ENCODE measurements around the gene PRTN3.
"Not testable (repeated sequence)": the region's sequence is repeated elsewhere in the genome, so short reads cannot be mapped to it uniquely, and the experiment has no call there.

Gene PRTN3

DNA sequence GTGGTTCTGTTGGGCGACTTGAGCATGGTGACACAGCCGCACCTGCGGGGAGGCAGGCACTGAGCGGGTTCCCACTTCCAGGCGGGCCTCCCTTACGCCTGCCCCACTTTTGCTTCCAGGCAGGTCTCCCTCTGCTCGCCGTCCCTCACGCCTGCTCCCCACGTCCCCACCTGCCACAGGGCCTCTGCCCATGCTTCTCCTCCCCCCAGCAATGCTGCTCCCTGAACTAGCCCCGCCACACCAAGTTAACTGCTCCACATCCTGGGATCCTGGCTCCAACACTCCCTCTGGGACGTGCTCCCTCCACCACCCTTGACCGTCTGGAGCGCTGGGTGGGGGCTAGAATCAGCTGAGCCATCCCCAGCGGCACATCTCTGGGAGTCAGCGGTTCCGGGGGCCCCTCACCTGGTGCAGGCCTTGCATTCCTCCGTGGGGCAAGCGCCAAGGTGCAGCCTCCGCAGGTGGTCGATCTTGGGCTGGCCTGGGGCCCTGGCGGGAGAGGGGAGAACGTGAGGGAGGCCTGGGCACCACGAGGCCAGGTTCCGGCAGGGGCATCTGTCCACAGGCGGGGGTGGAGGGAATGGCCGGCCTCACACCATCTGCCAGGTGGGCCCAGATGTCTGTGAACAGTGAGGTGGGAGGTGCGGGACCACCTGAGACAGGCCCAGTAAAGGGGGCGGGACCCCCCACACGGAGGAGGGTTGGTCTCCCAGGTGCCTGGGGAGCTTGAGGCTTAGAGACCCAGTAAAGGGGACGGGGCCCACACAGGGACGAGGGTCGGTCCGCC is 27.9 kb downstream of the PRTN3 start:
- DNase-seq, result no peak

DNA sequence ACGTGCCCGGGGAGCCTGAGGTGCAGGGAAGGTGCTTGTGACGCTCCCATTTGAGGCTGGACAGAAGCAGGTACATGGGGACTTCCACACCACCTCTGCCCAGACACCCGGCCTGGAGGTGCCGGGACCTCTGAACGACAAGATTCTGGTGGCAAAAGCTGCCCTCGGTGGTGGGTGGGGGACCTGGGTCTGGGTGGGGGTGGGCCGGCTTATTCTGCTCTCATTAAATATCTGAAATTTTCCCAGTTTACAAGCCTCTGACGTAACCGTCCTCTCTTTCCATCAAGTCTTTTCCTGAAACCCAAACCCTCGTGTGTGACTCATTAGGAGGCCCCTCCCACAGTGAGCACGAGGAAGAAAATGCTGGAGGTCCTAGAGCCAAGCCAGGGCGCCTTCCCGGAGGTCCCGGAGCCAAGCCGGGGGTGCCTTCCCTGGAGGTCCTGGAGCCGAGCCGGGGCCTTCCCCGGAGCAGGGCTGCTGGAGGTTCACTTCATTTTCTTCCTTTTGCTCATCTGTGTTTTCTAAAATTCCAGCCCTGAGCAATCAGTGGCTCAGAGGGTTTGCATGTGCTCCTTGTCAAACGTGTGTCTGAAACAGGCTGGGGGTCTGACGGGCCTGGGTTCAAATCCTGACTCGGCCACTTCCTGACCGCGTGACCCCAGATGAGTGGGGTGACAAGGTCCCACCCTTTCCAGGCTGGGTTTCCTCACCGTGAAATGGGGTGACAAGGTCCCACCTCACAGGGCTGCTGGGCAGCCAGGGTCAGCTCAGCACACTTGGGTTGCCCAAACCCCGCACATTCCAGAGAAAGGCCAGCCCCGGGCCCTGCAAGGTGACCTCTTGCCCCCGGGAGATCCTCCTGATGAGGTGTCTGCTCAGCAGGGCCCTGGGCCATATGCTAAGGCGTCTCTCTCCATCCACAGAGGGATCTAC is 28.7 kb downstream of the PRTN3 start:
- no peak for DNase-seq

DNA sequence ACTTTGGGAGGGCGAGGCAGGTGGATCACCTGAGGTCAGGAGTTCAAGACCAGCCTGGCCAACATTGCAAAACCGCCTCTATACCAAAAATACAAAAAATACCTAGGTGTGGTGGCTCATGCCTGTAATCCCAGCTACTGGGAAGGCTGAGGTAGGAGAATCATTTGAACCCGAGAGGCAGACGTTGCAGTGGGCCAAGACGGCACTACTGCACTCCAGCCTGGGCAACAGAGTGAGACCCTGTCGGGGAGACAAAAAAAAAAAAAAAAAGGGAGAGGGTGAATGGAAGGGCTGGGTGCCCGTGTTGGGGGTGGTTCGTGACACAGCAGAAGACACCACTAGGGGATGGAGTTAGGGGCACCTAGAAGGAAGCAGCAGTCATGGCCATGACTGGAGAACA is 29.5 kb downstream of the PRTN3 start:
- DNase-seq, result no peak

DNA sequence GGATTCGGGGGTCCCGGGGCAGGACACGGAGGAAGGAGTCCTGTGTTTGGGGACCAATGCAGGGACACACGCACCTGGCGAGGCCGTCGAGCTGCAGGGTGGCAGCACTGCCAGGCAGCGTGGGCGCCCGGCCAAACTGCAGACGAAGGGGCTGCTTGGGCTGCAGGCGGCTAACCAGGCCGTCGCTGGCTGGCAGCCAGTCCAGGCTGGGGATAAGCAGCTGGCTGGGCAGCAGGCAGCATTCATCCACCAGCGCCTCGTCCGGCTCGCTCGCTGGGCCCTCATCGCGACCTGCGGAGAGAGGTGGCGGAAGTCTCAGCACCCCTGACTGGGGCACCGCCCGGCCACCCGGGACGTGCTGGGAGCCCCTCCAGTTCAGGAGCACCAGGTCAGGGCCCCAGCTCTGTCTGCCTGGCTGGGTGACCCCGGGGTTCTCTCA is 30.2 kb downstream of the PRTN3 start:
- DNase-seq, result no peak

DNA sequence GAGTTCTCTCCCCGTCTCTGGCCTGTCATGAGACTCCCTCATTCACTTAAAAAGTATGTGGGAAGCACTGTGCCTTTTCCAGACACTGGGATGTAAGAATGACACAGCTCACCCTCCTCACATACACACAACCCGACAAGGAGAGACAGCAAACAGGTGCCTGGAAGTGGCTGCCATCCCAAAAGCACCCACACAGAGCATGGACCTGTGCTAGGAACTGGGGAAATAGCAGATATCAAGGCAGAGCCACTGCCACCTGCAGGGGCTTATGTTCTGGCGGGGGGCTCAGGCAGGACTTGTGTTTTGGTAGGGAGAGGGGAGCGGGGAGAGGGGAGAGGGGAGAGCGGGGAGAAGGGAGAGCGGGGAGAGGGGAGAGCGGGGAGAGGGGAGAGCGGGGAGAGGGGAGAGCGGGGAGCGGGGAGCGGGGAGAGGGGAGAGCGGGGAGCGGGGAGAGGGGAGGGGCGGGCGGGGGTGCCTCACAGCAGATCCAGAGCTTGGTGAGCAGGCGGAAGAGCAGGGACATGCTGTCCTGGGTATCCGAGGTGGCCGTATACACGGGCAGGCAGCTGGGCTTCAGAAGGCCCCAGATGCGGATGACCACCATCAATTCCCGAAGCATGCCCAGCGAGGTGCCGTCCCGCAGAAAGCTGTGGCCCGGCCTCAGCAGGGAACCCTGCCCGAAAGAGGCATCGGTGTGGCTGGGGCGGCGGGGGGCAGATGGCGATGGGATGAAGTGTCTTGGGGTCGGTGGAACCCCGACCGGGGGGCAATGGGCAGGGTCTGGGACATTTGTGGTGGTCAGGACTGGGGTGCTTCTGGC is 30.9 kb downstream of the PRTN3 start:
- DNase-seq, result no peak

DNA sequence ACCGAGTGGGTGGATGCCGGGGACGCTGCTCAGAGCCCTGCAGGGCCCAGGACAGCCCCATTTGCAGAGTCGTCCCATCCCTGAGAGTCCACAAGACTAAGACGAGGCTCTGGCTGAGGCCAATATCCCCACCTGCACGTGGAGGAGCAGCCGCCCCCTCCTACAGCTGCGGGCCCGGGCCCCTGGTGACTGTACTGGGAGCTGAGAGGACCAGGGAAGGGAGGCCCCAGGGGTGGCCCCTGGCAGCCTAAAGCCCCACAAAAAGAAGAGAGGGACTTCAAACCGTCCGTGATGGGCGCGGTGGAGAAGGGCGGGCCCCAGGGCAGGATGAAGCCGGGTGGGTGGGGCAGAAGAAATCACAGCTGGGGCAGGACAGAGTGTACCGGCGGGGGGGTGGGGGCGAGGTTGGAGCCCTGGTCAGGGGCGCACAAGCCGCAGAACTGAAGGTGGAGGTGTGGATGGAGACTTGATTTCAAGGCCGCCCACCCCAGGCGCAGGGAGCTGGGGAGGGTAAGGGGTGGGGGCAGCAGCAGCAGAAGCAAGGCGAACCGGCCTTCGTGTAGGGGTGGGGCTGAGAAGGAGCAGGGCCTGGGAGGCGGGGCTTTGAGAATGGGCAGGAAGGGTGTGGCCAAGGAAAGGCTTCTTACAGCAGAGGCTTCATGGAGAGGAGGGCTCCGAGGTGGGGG is 31.6 kb downstream of the PRTN3 start:
- no peak for DNase-seq

DNA sequence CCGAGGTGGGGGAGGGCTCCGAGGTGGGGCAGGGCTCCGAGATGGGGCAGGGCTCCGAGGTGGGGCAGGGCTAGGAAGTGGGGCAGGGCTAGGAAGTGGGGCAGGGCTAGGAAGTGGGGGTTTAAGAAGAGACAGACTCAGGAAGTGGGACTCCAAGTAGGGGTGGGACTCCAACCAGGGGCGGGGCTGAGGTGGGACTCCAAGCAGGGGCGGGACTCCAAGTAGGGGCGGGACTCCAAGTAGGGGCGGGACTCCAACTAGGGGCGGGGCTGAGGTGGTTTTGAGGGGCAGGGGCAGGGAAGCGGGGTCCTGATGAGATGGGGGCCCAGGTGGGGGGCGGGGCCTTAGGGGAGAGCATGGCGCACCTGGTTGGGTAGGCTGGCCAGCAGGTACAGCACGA is 32.3 kb downstream of the PRTN3 start:
- DNase-seq, result no peak

DNA sequence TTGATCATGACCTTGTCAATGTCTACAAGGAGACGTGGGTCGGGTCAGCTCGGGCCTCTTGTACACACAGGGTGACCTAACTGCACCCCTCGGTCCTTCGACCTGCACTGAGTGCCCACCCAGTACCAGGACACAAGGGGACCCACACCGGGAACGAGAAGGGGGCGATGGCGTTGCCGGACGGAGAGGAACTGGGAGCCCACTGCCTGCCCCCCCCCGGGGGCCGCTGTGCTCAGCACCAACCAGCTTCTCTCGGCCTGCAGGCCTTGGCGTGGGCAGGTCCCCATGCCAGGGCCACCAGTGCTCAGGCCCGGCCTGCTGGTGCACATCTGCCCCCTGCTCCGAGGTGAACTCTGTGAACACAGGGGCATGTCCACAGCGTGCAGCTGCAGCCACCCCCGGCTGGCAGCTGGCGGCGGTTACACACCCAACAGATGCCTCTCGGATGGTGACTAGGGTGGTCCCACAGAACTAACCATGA is 32.8 kb downstream of the PRTN3 start:
- DNase-seq, result no peak

DNA sequence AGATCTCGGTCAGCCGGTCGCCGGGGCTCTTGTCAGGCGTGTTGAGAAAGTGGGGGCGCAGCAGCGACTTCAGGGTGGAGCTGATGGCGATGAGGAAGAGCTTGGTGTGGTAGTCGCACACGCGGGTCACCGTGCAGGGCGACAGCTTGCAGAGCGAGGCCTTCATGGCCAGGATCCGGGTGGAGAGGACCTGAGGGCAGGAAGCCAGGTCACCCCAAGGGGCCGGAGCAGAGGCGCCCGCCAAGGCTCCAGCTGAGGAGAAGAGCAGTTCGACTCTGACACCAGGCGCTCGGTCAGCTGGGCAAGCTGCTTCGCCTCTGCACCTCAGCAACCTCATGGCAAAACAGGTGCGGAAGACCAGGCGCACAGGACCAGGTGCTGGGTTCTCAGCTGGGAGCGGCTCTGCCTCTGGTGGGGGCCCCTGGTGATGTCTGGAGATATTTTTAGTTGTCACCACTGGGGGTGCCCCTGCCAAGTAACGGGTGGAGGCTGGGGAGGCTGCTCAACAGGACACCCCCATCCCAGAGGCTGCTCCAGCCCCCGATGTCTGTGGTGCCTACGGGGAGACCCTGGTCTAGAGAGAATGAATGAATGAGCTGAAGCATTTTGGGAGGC is 34.6 kb downstream of the PRTN3 start:
- no peak for DNase-seq

DNA sequence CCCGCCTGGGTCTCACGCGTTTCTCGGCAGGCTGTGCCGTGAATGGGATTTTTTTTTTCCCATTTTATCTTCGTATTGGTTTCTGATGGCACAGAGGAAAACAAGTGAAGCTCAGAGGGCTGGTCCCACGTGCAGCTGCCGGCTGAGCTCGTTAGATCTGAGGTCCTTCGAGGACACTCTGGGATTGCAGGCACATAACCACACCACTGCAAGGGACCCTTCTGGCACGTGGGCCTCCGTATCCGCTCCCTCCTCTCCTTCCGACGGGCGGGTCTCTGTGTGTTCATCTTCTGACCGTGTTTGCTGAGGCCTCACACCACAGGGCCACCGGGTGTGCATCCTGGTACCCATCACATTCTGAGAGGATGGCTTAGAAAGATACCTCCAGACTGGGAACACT is 35.3 kb downstream of the PRTN3 start:
- no peak for DNase-seq

DNA sequence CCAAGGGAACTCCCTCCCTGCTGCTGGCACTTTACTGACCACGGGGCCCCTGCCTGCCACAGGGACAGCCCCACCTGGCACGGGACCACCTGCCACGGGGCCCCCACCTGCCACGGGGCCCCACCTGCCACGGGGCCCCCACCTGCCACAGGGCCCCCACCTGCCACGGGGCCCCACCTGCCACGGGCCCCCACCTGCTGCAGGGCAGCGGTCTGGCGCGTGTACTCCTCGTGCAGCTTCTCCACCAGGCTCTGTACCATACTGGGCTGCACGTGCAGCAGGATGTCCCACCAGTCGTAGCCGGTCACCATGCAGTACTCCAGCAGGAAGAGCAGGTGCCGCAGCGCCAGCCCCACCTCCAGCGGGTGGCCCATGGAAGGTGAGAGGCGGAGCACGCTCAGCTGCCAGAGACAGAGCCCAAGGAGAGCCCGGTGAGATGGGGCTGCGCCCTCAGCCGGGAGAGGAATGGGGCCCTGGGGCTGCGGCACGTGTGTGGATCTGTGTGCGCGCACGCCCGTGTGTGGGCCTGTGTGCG is 36.0 kb downstream of the PRTN3 start:
- no peak for DNase-seq

DNA sequence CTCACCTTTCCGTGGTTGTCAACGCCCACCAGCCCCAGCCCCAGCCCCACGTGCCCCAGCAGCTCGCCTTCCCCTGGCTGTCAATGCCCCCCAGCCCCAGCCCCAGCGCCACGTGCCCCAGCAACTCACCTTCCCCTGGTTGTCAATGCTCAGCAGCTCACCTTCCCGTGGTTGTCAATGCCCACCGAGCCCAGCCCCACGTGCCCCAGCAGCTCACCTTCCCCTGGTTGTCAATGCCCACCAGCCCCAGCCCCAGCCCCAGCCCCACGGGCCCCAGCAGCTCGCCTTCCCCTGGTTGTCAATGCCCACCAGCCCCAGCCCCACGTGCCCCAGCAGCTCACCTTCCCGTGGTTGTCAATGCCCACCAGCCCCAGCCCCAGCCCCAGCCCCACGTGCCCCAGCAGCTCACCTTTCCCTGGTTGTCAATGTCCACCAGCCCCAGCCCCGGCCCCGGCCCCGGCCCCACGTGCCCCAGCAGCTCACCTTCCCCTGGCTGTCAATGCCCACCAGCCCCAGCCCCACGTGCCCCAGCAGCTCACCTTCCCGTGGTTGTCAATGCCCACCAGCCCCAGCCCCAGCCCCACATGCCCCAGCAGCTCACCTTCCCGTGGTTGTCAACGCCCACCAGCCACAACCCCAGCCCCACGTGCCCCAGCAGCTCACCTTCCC is 37.3 kb downstream of the PRTN3 start:
- DNase-seq, result not testable (repeated sequence)

DNA sequence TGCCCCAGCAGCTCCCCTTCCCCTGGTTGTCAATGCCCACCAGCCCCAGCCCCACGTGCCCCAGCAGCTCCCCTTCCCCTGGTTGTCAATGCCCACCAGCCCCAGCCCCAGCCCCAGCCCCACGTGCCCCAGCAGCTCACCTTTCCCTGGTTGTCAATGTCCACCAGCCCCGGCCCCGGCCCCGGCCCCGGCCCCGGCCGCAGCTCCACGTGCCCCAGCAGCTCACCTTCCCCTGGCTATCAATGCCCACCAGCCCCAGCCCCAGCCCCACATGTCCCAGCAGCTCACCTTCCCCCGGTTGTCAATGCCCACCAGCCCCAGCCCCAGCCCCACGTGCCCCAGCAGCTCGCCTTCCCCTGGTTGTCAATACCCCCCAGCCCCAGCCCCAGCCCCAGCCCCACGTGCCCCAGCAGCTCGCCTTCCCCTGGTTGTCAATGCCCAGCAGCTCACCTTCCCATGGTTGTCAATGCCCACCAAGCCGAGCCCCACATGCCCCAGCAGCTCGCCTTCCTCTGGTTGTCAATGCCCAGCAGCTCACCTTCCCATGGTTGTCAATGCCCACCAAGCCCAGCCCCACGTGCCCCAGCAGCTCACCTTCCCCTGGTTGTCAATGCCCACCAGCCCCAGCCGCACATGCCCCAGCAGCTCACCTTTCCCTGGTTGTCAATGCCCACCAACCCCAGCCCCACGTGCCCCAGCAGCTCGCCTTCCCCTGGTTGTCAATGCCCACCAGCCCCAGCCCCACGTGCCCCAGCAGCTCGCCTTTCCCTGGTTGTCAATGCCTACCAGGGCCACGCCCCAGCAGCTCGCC is 38.2 kb downstream of the PRTN3 start:
- not testable (repeated sequence) for DNase-seq

DNA sequence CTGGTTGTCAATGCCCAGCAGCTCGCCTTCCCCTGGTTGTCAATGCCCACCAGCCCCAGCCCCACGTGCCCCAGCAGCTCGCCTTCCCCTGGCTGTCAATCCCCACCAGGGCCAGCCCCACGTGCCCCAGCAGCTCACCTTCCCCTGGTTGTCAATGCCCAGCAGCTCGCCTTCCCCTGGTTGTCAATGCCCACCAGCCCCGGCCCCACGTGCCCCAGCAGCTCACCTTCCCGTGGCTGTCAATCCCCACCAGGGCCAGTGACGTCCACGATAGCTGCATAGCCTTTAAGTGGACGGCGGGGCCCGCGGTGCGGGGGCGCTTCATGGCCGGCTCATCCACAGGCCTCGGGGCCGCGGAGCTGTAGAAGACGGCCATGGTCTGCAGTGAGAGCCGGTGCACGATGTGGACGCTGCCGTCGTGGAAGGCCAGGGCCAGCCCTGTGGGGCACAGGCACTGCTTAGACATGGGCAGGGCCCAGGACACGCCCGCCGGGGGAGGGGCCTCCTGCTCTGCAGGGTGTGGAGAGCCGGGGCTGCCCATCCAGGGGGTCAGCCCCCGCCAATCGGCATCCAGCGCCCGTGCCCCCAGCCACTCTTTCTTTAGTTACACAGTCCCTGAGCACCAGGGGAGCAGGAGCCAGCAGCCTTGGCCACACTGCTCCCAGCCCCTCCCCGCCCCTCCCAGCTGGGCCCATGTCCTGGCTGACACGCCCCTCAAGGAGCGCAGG is 39.1 kb downstream of the PRTN3 start:
- DNase-seq, result no peak

DNA sequence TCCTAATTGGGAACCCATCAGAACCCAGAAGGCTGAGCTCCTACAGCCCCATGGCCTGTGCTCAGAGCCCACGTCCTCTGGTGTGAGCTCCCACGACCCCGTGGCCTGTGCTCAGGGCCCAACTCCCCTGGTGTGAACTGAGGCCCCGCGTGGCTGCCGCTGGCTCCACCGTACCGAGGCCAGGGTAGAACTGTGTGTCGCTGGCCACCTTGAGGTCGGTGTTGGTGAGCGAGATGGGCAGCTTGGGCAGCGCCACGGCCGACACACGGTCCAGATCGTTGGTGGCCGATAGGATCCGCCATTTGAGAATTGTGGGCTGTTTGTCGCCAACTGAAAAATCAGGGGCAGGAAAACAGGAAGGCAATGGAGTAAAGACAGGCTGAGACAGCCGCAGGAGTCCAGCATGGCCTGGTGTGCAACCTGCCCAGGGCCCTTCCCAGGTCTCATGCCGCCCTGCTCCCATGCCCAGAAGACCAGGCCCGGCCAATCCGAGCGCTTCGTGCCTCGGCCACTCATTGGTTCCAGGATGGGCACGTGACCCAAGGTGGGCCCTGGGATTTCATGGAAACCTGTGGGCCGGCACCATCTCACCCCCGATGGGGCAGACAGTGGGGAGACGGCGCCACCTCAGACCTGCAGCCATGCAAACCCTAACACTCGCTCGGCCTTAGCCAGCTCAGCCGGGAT is 40.7 kb downstream of the PRTN3 start:
- DNase-seq, result no peak

DNA sequence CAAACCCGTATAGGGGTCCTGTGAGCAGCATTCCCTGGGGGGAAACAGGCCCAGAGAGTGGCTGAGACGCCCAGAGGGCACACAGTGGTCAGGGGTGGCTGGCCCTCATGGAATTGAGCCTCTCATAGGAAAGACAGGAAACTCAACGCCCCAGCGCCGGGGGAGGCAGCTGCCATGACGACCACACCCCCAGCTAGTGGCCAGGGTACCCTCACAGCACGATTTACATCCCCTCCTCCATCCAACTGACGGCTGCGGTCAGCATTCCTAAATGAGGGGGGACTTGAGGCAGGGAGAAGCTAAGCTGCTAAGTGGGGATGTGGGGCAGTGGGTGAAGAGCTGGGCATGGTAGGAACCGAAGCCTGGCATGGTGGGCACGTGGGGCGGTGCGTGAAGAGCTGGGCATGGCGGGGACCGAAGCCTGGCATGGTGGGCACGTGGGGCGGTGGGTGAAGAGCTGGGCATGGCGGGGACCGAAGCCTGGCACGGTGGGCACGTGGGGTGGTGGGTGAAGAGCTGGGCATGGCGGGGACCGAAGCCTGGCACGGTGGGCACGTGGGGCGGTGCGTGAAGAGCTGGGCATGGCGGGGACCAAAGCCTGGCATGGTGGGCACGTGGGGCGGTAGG is 42.2 kb downstream of the PRTN3 start:
- DNase-seq, result no peak

DNA sequence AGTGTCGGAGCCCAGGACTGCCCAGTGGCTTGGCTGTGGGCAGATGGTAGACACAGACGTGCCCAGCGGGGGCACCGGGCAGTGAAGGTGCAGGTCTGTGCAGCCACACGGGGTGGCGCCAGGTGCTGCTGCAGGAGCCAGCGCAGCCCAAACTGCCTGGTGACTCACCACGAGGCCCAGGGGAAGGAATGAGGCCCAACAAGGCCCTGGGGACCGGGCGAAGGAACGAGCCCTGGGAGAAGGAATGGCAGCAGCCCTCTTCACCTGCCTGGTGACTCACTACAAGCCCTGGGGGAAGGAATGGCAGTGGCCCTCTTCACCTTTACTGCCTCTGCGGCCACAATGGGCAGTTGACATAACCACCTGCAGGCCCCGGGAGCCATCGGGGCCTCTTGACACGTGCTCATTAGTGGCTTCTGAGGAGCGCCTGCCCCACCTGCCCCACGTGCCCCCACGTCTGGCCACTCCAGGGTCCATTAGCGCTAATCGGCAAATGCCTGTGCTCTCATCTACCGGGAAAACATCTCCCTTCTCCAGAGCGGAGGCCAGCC is 42.9 kb downstream of the PRTN3 start:
- DNase-seq, result no peak

All from NCI-H1048 (cell line).